ENCODE measurements around the gene MICALL1. TPM values are rescaled to one million over a fixed set of nuclear protein-coding genes. Genes with fewer than 3 reads are reported as not detected.

The MICALL1 gene
- total and polyA plus RNA-seq, 7 experiments from 2014 or later: 2.2 to 40.0 (median 24.4) TPM

GRCh38 chr22:37893583-37893983 lies 12.5 kb upstream of the MICALL1 start:
- no peaks in the 10 kb centered on the region for H3K27me3 Mint-ChIP-seq
- H3K4me3 ChIP-seq (ENCODE audit: low read length): no peak overlapping the region
- H3K4me1 ChIP-seq (ENCODE audit: control insufficient read depth in 2 of 2, insufficient read depth in 2 of 2, low read length in 2 of 2): peaks cover 13 to 17% of the 10 kb centered on the region in 2 donors
- ATAC-seq (no peak), DNase-seq (no peak)
- peak overlapping the region in 2 of 10 donors; percentile 10 to 16 for H3K4me3 Mint-ChIP-seq
- ChIA-PET POLR2A (no interaction called here), CTCF (interaction anchor here (1.4 kb wide), 1 partner anchor 14 kb away, joined by 5 read pairs; no protein-coding TSS in a partner anchor)
- intact Hi-C loops (cut with micrococcal nuclease): no loop called here
- H3K27ac Mint-ChIP-seq: peak overlapping the region; percentile 25 to 94 (median 76)
- H3K9me3 Mint-ChIP-seq: no peaks in the 10 kb centered on the region
- H3K36me3 Mint-ChIP-seq: peaks cover 0 to 8% (median 6%) of the 10 kb centered on the region in 5 donors
- peaks cover 0 to 25% (median under 1%) of the 10 kb centered on the region in 3 experiments for H3K36me3 ChIP-seq (ENCODE audit: control insufficient read depth in 2 of 3, insufficient read depth in 3 of 3, low read length in 3 of 3)
- peaks cover 16 to 36% (median 26%) of the 10 kb centered on the region in 7 donors for H3K4me1 Mint-ChIP-seq
- no peak overlapping the region for H3K27ac ChIP-seq (ENCODE audit: low read depth, low read length)
- H3K9me3 ChIP-seq (ENCODE audit: control insufficient read depth in 2 of 3, low read length in 3 of 3): no peaks in the 10 kb centered on the region
- H3K27me3 ChIP-seq (ENCODE audit: control insufficient read depth in 2 of 2, insufficient read depth in 2 of 2, low read length in 2 of 2): no peaks in the 10 kb centered on the region

DNA sequence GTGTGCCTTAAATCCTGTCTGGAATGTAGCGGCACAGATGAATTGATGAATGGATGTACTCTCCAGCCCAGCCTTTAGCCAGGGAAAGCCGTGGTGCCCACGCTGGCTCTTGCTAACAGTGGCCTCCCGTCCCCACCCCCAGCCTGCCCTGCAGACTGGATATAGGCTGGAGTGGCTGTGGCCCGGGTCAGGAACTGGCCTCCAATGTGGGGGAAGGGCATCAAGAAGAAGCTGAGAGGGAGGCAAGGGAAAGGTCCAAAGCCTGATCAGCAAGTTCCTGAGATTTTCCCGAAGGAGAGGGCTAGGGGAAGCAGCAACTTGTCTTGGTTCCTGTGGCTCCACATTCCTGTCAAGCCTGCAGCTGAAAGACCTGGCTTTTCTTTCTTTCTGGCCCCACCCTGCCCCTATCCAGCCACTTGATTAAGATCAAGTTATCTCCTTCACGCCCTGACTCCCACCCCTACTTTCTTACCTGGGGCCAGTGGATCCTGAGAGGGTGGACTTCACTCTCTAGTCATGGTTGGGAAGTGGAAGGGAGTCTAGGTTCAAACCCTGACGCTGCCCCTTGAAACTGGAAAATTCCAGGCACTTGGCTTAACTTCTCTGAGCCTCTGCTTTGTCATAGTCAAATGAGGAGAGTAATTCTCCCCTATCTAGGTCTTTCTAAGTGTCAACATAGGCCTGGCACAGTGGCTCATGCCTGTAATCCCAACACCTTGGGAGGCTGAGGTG lies 11.0 kb upstream of the MICALL1 start:
- ChIA-PET POLR2A (interaction anchor here (1.1 to 2.4 kb wide), 2 partner anchors 11 to 51 kb away, joined by 7 to 39 read pairs; partner anchors contain the start of genes ANKRD54 and MICALL1), CTCF (interaction anchor here (1.4 kb wide), 1 partner anchor 39 kb away, joined by 4 read pairs; no protein-coding TSS in a partner anchor)
- peaks cover 0 to 7% (median 3%) of the 10 kb centered on the region in 5 donors for H3K36me3 Mint-ChIP-seq
- peaks cover 0 to 3% (median 0%) of the 10 kb centered on the region in 11 donors for H3K9me3 Mint-ChIP-seq
- Histone ChIP-seq H3K4me1 (ENCODE audit: control insufficient read depth in 2 of 2, insufficient read depth in 2 of 2, low read length in 2 of 2) (peaks cover 13 to 17% of the 10 kb centered on the region in 2 donors), H3K27ac (ENCODE audit: low read depth, low read length) (peak overlapping the region; percentile 38), H3K36me3 (ENCODE audit: control insufficient read depth in 2 of 3, insufficient read depth in 3 of 3, low read length in 3 of 3) (peaks cover 0 to 10% (median 0%) of the 10 kb centered on the region in 3 experiments), H3K9me3 (ENCODE audit: control insufficient read depth in 2 of 3, low read length in 3 of 3) (no peaks in the 10 kb centered on the region), H3K27me3 (ENCODE audit: control insufficient read depth in 2 of 2, insufficient read depth in 2 of 2, low read length in 2 of 2) (no peaks in the 10 kb centered on the region), H3K4me3 (ENCODE audit: low read length) (no peak overlapping the region)
- peaks cover 16 to 36% (median 26%) of the 10 kb centered on the region in 7 donors for H3K4me1 Mint-ChIP-seq
- H3K27ac Mint-ChIP-seq: peak overlapping the region; percentile 69 to 98 (median 88)
- H3K4me3 Mint-ChIP-seq: peak overlapping the region in 3 of 10 donors; percentile 22 to 33 (median 23)
- ATAC-seq (no peak), DNase-seq (no peak)
- intact Hi-C loops (cut with micrococcal nuclease): loop anchor here in 1 of 2 donors (5.0 kb wide), 1 partner anchor 37 kb away; no protein-coding TSS in a partner anchor
- H3K27me3 Mint-ChIP-seq: no peaks in the 10 kb centered on the region

- H3K4me3 Mint-ChIP-seq: peak overlapping the region; percentile 40 to 84 (median 73)
- DNase-seq: peak in 8 of 9 donors; percentile 41 to 60 (median 50)
- Histone ChIP-seq H3K27me3 (ENCODE audit: control insufficient read depth in 2 of 2, insufficient read depth in 2 of 2, low read length in 2 of 2) (no peaks in the 10 kb centered on the region), H3K9me3 (ENCODE audit: control insufficient read depth in 2 of 3, low read length in 3 of 3) (no peaks in the 10 kb centered on the region), H3K4me3 (ENCODE audit: low read length) (peak overlapping the region; percentile 2), H3K4me1 (ENCODE audit: control insufficient read depth in 2 of 2, insufficient read depth in 2 of 2, low read length in 2 of 2) (peaks cover 13 to 17% of the 10 kb centered on the region in 2 donors), H3K27ac (ENCODE audit: low read depth, low read length) (peak overlapping the region; percentile 67), H3K36me3 (ENCODE audit: control insufficient read depth in 2 of 3, insufficient read depth in 3 of 3, low read length in 3 of 3) (peaks cover 0 to 6% (median 0%) of the 10 kb centered on the region in 3 experiments)
- peaks cover 0 to 3% (median 0%) of the 10 kb centered on the region in 11 donors for H3K9me3 Mint-ChIP-seq
- peak; percentile 91 for ATAC-seq
- H3K27me3 Mint-ChIP-seq: no peaks in the 10 kb centered on the region
- intact Hi-C loops (cut with micrococcal nuclease): loop anchor here (1.0 to 5.0 kb wide), 3 partner anchors 10 to 57 kb away; partner anchors contain the start of genes C22orf23 (in 1 of the 2), MICALL1 (in 1 of the 2) and POLR2F (in 1 of the 2)
- H3K27ac Mint-ChIP-seq: peak overlapping the region; percentile 88 to 98 (median 96)
- ChIA-PET POLR2A (interaction anchor here (0.7 to 2.4 kb wide), 6 partner anchors 10 to 289 kb away, joined by 3 to 39 read pairs (median 4); partner anchors contain the start of genes ANKRD54, GCAT and MICALL1), CTCF (interaction anchor here (0.7 to 1.6 kb wide), 4 partner anchors 8 to 78 kb away, joined by 3 to 4 read pairs (median 3); no protein-coding TSS in a partner anchor)
- H3K36me3 Mint-ChIP-seq: peaks cover 0 to 6% (median 3%) of the 10 kb centered on the region in 5 donors
- peaks cover 16 to 38% (median 26%) of the 10 kb centered on the region in 7 donors for H3K4me1 Mint-ChIP-seq
These were observed 9.9 kb upstream of the MICALL1 start for GRCh38 chr22:37896181-37896592.

DNA sequence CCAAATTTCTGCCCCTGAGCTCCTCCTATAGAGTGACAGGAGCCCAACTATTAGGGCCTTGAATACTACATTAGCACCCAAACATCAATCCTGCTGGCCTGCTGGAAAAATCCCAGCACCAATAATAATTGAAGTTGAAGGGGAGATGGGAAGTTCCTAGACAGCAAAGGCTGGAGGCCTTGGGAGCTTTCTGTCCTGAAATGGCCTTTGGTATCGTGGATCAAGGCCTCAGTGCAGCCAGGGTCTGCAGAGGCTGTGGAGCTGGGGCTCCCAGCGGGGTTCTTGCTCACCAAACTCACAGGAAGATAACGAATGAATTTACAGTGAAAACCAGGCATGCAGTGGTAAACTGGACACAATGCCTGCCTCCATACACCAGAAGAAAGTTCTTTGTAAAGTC lies 9.2 kb upstream of the MICALL1 start:
- no peaks in the 10 kb centered on the region for H3K27me3 ChIP-seq (ENCODE audit: control insufficient read depth in 2 of 2, insufficient read depth in 2 of 2, low read length in 2 of 2)
- ChIA-PET POLR2A (interaction anchor here (0.8 to 2.4 kb wide), 4 partner anchors 9 to 290 kb away, joined by 3 to 39 read pairs (median 3); partner anchors contain the start of genes GCAT and MICALL1), CTCF (interaction anchor here (0.7 to 1.6 kb wide), 2 partner anchors 28 to 919 kb away, joined by 3 read pairs; no protein-coding TSS in a partner anchor)
- H3K27ac ChIP-seq (ENCODE audit: low read depth, low read length): peak overlapping the region; percentile 67
- H3K4me3 ChIP-seq (ENCODE audit: low read length): peak overlapping the region; percentile 2
- H3K36me3 ChIP-seq (ENCODE audit: control insufficient read depth in 2 of 3, insufficient read depth in 3 of 3, low read length in 3 of 3): peaks cover 0 to 1% (median 0%) of the 10 kb centered on the region in 3 experiments
- Mint-ChIP-seq H3K27me3 (no peaks in the 10 kb centered on the region), H3K4me1 (peaks cover 14 to 40% (median 26%) of the 10 kb centered on the region in 7 donors), H3K36me3 (peaks cover 0 to 2% (median under 1%) of the 10 kb centered on the region in 5 donors), H3K4me3 (peak overlapping the region in 5 of 10 donors; percentile 40 to 84 (median 73)), H3K27ac (peak overlapping the region; percentile 88 to 98 (median 96)), H3K9me3 (peaks cover 0 to 3% (median 0%) of the 10 kb centered on the region in 11 donors)
- peaks cover 13 to 17% of the 10 kb centered on the region in 2 donors for H3K4me1 ChIP-seq (ENCODE audit: control insufficient read depth in 2 of 2, insufficient read depth in 2 of 2, low read length in 2 of 2)
- ATAC-seq (no peak), DNase-seq (no peak)
- intact Hi-C loops (cut with micrococcal nuclease): loop anchor here (1.0 to 5.0 kb wide), 3 partner anchors 9 to 56 kb away; partner anchors contain the start of genes C22orf23 (in 1 of the 2), MICALL1 (in 1 of the 2) and POLR2F (in 1 of the 2)
- H3K9me3 ChIP-seq (ENCODE audit: control insufficient read depth in 2 of 3, low read length in 3 of 3): no peaks in the 10 kb centered on the region

DNA sequence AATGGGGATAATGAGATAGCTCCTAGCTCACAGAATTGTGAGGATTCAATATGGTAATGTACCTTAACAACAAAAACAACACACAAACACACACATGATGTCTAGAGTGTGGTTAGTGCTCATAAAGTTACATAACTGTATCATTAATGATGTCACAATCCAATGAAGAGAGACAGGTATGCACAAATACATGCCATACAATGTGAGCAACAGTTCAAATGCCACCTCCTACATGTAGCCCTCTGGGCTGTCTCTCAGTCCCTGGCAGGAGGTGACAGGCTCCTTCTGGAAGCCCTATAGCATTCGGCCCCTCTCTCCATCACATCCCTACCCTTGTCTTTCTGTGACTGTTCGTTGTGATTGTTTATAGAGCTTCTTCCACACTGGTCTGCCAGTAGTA lies 8.3 kb upstream of the MICALL1 start:
- Histone ChIP-seq H3K36me3 (ENCODE audit: control insufficient read depth in 2 of 3, insufficient read depth in 3 of 3, low read length in 3 of 3) (no peaks in the 10 kb centered on the region), H3K27me3 (ENCODE audit: control insufficient read depth in 2 of 2, insufficient read depth in 2 of 2, low read length in 2 of 2) (no peaks in the 10 kb centered on the region), H3K4me3 (ENCODE audit: low read length) (no peak overlapping the region), H3K27ac (ENCODE audit: low read depth, low read length) (no peak overlapping the region), H3K4me1 (ENCODE audit: control insufficient read depth in 2 of 2, insufficient read depth in 2 of 2, low read length in 2 of 2) (peaks cover 13 to 17% of the 10 kb centered on the region in 2 donors), H3K9me3 (ENCODE audit: control insufficient read depth in 2 of 3, low read length in 3 of 3) (no peaks in the 10 kb centered on the region)
- H3K36me3 Mint-ChIP-seq: no peaks in the 10 kb centered on the region
- DNase-seq (no peak), ATAC-seq (no peak)
- H3K4me3 Mint-ChIP-seq: peak overlapping the region in 1 of 10 donors; percentile 30
- peaks cover 12 to 40% (median 26%) of the 10 kb centered on the region in 7 donors for H3K4me1 Mint-ChIP-seq
- ChIA-PET CTCF (no interaction called here), POLR2A (interaction anchor here (0.7 to 2.4 kb wide), 2 partner anchors 9 to 17 kb away, joined by 3 to 39 read pairs; partner anchors contain the start of gene MICALL1)
- H3K27me3 Mint-ChIP-seq: no peaks in the 10 kb centered on the region
- intact Hi-C loops (cut with micrococcal nuclease): loop anchor here (2.0 to 5.0 kb wide), 2 partner anchors 34 to 55 kb away; partner anchors contain the start of genes C22orf23 (in 1 of the 2) and POLR2F (in 1 of the 2)
- peak overlapping the region; percentile 41 to 87 (median 78) for H3K27ac Mint-ChIP-seq
- H3K9me3 Mint-ChIP-seq: peaks cover 0 to 3% (median 0%) of the 10 kb centered on the region in 11 donors

Data from naive thymus-derived CD4-positive, alpha-beta T cell (primary cell).